ENCODE data around the gene RIN2. TPM values are rescaled to one million over a fixed set of nuclear protein-coding genes. Genes with fewer than 3 reads are reported as not detected.
"Not testable (repeated sequence)": the region's sequence is repeated elsewhere in the genome, so short reads cannot be mapped to it uniquely, and the experiment has no call there.

The RIN2 gene
- total and polyA plus RNA-seq, 2 of the 13 experiments (the other 11 are each of a cell fraction or from before 2014, with no cell fraction given) = 2.5 to 5.1 TPM

DNA sequence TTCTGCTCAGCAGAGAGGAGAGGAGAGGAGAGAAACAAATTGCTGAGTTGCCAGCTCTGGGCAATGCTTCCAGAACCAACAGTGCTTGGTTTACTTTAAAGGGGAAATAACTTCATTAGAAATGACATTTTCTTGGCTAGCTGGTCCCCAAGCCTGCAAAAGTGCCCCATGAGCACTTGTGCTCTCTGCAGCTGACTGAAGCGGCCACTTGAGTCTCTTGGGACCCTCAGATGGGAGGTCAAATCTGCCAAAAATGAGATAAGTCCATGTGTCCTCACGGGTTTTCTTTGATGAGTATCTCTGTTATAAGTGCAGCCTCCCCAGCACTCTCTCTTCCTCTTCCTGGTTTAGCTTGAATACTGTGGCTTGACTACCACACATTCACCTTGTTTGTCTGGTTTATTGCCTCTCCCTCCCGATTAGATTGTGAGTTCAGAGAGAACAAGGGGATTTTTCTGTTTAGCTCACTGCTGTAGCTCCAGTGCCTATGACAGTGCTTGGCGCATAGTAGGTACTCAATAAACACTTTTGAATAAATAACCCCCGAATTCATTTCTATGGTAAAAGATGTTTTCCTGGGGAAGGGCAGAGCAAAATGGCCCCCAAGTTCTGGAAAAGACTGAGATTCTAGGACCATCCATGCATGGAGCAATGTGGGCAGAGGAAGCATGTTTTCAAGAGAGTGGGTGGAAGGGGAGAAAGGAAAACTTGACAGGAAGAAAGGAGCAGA is 7.0 kb upstream of the RIN2 start:
- Histone ChIP-seq H4K20me1 (ENCODE audit: insufficient read depth, low read length) (no peaks in the 10 kb centered on the region), H3K36me3 (replicated peaks in 1 of 2; ENCODE audit: control insufficient read depth in 1 of 2, insufficient read depth in 2 of 2, low read length in 2 of 2) (no peaks in the 10 kb centered on the region), H3K4me3 (replicated peaks in 1 of 3; ENCODE audit: insufficient read depth in 1 of 3, low read depth in 2 of 3, low read length in 3 of 3) (no peak overlapping the region), H3K9ac (ENCODE audit: insufficient read depth, low read depth, low read length) (no peak overlapping the region), H2AFZ (ENCODE audit: low read length) (no peak overlapping the region), H3K27ac (ENCODE audit: extremely low read length, insufficient read depth, low read length) (no peak overlapping the region), H3K27me3 (ENCODE audit: control insufficient read depth in 1 of 2, insufficient read depth in 2 of 2, low read length in 2 of 2) (peaks cover 0 to 5% of the 10 kb centered on the region in 2 experiments; a peak in 1 of 5 replicates), H3K79me2 (ENCODE audit: insufficient read depth, low read length) (no peaks in the 10 kb centered on the region), H3K9me3 (ENCODE audit: low read length) (no peaks in the 10 kb centered on the region), H3K4me2 (ENCODE audit: low read depth, low read length) (no peak overlapping the region), H3K4me1 (ENCODE audit: insufficient read depth, low read length) (no peaks in the 10 kb centered on the region)
- no peak for FAIRE-seq
- TF ChIP-seq ZKSCAN1 (IDR thresholded peaks at IDR 0.05; ENCODE audit: low read length) (peak; percentile 83), ZNF75D (CRISPR knock-in tag; IDR thresholded peaks at IDR 0.05; ENCODE audit: borderline replicate concordance) (no peak)
- ChIA-PET CTCF (ENCODE audit: low intra/inter-chr PET ratio, low total read pairs) (no interaction called here), POLR2A (interaction anchor here (1.3 kb wide), 1 partner anchor 9 kb away, joined by 3 read pairs; no protein-coding TSS in a partner anchor)
- no peak for ATAC-seq
- no peak for DNase-seq (ENCODE audit: low spot score)
- 22% methylated on average over 5 of the region's 5 CpGs for WGBS (ENCODE audit: low lambda C conversion rate)
- intact Hi-C loops (cut with micrococcal nuclease; ENCODE audit: unreplicated experiment) (loop anchor here (10.0 kb wide), 1 partner anchor 146 kb away; no protein-coding TSS in a partner anchor), in situ Hi-C loops (cut with HindIII; ENCODE audit: extremely low pct_ligation_motif_present, low pct_unique_long_range_greater_than_20kb) (no loop called here)
- BruUV-seq (replicated peaks) = no TSS peak

DNA sequence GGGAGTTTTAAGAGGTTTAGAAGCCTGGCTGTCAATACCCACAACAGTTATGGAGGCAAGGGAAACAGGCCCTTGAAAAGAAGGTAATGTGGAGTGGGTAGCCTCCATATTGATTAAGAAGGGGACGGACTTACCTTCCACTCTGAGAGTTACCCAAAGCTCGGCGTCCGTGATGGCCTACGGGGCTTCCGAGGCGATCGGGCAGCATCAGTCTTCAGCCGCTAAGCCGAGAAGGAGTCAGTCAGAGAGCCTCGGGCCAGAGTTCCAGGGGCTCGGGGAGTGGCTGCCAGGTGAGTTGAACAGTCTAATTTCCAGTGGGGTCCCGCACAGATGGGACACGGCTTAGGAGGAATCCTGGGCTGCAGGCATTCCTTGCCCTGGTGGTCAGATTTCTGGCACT is 3.9 kb upstream of the RIN2 start:
- intact Hi-C loops (cut with micrococcal nuclease; ENCODE audit: unreplicated experiment) = loop anchor here (10.0 kb wide), 1 partner anchor 149 kb away; no protein-coding TSS in a partner anchor
- H3K79me2 ChIP-seq (ENCODE audit: insufficient read depth, low read length); H3K4me2 ChIP-seq (ENCODE audit: low read depth, low read length); in situ Hi-C loops (cut with HindIII; ENCODE audit: extremely low pct_ligation_motif_present, low pct_unique_long_range_greater_than_20kb); H3K9ac ChIP-seq (ENCODE audit: insufficient read depth, low read depth, low read length); ATAC-seq; DNase-seq (ENCODE audit: low spot score); H3K9me3 ChIP-seq (ENCODE audit: low read length); H3K4me3 ChIP-seq (replicated peaks in 1 of 3; ENCODE audit: insufficient read depth in 1 of 3, low read depth in 2 of 3, low read length in 3 of 3); H2AFZ ChIP-seq (ENCODE audit: low read length); BruUV-seq (replicated peaks); POLR2A ChIA-PET; FAIRE-seq; CTCF ChIA-PET (ENCODE audit: low intra/inter-chr PET ratio, low total read pairs); H3K36me3 ChIP-seq (replicated peaks in 1 of 2; ENCODE audit: control insufficient read depth in 1 of 2, insufficient read depth in 2 of 2, low read length in 2 of 2); H4K20me1 ChIP-seq (ENCODE audit: insufficient read depth, low read length); H3K27ac ChIP-seq (ENCODE audit: extremely low read length, insufficient read depth, low read length): not testable (repeated sequence)
- peaks cover 0 to 29% of the 10 kb centered on the region in 2 experiments; a peak in 3 of 5 replicates for H3K27me3 ChIP-seq (ENCODE audit: control insufficient read depth in 1 of 2, insufficient read depth in 2 of 2, low read length in 2 of 2)
- 72% methylated on average over 14 of the region's 14 CpGs for WGBS (ENCODE audit: low lambda C conversion rate)
- H3K4me1 ChIP-seq (ENCODE audit: insufficient read depth, low read length) = peaks cover 23% of the 10 kb centered on the region

All from HepG2 (cell line).